HG03159 (cell line): ENCODE results near the gene GOLT1A.
"Not testable (repeated sequence)": the region's sequence is repeated elsewhere in the genome, so short reads cannot be mapped to it uniquely, and the experiment has no call there.

Experiments used
- ATAC-seq: cut with Tn5 transposase; IDR thresholded peaks from one replicate; pipeline ENCODE4 v1.9.1; 2021; ENCODE audit warnings: mild to moderate bottlenecking, moderate library complexity; ENCODE audit not compliant: unreplicated experiment

The GOLT1A gene

DNA sequence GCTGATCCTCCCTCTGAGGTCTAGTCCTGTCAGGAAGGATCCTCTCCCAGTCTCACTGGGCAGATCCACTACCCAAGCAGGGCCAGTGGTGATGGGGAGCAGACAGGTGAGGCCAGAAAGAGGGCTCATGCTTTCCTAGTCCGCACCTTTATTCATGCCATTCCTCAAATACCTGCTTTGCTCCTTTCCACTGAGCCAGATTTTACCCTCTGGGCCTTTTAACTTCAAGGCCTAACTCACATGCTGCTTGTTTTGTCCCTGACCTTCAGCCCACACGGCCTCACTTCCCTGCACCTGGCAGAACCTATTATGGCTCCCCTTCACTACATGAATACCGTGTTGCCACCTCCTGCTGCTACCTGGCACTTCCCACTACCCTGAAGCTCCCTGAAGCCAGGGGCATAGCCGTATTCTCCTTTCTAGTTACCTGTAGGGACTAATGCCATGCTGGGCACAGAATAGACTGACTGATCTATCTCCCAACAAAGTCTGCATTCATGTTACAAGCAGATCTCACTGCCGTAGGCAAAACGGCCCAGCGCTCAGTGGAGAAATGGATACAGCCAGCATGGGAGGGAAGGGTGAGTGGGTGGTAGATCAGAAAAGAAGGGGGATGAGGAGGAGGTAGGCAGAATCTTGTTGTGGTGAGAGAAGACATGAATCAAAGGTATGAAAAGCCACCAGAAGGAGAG is 36.1 kb upstream of the GOLT1A start:
- no peak for ATAC-seq

DNA sequence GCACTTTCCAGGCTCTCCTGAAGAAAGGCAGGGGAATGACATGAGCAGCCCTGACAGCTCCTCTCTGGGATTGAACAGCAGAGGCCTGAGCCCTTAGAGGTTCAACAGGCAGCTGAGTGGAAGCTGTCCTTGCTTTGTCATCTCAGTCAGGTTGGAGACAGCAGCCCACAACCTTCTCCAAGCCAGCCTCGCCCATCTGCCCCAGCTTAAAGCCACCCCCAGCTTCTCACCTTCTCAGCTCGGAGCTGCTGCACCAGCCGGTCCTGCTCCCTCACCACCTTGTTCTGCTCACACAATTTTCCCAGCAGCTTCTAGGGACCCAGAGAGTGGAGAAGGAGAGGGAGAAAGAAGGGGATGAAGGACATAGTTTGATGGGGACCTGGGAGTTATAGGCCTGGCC is 35.2 kb upstream of the GOLT1A start:
- no peak for ATAC-seq

DNA sequence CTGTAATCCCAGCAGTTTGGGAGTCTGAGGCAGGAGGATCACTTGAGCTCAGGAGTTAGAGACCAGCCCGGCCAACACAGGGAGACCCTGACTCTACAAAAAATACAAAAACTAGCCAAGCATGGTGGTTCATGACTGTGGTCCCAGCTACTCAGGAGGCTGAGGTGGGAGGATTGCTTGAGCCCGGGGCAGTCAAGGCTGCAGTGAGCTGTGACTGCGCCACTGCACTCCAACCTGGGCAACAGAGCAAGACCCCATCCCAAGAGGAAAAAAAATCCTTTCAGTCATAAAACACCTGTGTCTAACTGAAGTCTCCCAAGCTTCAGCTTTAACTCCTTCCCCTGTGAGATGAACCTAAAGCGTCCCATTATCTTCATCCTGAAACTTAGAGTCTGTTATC is 33.1 kb upstream of the GOLT1A start:
- no peak for ATAC-seq

DNA sequence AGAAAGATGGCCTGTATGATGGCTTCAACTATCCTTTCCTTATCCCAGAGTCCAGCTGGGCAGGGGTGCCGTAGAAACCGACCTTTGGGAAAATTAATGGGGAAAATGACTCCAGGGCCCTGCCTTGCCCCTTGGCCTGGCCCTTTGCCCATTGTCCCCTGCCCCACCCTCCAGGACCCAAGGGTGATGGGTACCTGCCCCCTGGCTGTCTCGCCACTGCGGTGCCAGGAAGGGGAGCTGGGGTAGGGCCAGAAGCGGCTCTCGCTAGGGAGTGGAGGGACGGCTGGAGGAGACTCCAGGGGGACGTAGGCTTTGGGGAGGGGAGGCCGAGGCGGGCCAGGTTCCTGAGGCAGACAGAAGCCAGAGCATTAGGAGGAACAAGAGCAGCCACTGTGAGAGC is 29.1 kb upstream of the GOLT1A start:
- ATAC-seq = no peak

DNA sequence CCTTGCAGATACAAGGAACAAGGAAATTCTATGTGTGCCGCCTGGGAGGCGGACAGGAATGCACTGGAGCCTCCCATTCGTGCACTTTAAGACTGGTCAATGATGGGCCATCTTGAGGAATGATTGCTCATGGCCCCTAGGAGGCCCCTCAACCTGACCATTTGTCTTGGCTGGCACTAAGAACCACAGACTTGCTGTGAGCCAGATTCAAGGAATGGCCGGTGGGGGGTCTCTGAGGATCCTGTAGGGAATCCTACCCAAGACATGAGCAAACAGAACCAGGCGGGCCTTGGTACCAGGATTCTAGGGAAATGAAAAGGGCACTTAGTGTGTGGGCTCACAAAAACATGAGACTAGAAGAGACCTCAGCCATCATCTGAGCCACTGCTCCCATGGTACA is 28.1 kb upstream of the GOLT1A start:
- ATAC-seq = no peak

DNA sequence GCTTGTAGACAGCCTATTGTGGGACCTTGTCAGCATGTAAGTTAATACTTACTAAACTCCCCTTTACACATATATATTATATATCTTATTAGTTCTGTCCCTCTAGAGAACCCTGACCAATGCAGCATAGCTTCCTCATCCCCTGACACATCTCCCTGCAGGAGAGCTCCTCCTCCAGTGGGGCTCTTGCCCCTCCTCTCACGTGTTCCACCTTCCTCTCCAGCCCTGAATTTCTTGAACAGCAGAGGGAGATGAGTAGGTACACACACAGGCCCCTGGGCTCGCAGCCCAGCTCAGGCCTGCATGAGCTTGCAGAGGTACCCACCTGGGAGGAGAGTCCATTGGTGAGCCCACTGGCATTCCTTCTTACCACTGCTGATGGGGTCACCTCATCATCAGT is 27.3 kb upstream of the GOLT1A start:
- no peak for ATAC-seq

DNA sequence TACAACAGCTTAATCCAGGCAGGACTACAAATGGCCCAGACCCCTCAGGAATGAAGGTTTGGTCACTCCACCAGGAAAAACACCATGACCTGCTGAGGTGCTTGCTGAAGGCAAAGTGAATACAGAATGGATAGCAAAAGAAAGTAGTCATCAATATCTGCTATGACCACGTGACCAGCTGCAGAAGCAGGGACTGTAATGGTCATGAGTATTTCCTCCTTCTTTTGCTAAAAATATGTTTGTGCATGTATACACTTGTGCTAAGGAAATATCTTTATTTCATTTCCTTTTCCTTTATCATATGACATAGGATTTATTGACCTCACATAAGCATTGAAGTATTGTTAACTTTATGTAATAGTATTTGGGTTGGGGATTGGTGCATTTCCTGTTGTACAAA is 26.4 kb upstream of the GOLT1A start:
- ATAC-seq = no peak

DNA sequence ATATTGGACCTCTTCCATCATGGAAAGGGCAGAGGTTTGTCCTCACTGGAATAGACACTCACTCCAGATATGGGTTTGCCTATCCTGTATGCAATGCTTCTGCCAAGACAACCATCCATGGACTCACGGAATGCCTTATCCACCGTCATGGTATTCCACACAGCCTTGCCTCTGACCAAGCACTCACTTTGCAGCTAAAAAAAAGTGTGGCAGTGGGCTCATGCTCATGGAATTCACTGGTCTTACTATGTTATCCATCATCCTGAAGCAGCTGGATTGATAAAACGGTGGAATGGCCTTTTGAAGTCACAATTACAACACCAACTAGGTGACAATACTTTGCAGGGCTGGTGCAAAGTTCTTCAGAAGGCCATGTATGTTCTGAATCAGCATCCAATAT is 25.6 kb upstream of the GOLT1A start:
- not testable (repeated sequence) for ATAC-seq

DNA sequence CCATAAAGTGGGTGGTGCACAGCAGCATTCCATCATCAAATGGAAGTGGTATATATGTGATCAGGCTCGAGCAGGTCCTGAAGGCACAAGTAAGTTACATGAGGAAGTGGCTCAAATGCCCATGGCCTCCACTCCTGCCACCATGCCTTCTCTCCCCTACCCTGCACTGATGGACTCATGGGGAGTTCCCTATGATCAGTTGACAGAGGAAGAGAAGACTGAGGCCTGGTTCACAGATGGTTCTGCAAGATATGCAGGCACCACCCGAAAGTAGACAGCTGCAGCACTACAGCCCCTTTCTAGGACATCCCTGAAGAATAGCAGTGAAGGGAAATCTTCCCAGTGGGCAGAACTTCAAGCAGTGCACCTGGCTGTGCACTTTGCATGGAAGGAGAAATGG is 24.7 kb upstream of the GOLT1A start:
- not testable (repeated sequence) for ATAC-seq

DNA sequence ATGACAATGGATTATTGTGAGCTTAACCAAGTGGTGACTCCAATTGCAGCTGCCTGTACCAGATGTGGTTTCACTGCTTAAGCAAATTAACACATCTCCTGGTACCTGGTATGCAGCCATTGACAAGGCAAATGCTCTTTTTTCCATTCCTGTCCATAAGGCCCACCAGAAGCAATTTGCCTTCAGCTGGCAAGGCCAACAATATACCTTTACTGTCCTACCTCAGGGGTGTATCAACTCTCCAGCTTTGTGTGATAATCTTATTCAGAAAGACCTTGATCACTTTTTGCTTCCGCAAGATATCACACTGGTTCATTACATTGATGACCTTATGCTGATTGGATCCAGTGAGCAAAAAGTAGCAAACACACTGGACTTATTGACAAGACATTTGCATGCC is 23.7 kb upstream of the GOLT1A start:
- not testable (repeated sequence) for ATAC-seq

DNA sequence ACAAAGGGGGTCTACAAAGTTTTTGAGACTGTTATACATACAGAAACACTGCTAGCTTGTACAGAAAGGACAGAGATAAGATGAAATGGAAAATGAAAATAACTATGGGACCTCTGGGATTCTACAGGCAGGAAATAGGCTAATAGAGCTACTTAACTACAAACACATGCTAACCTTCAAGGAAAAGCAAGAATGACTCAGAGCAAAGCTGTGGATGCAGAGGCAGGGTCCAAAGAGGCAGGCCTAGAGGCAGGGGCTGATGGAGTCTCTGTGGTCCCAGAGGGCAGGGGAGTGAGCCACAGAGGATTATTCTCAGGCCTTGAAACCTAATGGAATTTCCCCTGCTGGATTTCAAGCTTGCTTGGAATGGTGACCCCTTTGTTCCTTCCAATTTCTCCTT is 18.7 kb upstream of the GOLT1A start:
- no peak for ATAC-seq

DNA sequence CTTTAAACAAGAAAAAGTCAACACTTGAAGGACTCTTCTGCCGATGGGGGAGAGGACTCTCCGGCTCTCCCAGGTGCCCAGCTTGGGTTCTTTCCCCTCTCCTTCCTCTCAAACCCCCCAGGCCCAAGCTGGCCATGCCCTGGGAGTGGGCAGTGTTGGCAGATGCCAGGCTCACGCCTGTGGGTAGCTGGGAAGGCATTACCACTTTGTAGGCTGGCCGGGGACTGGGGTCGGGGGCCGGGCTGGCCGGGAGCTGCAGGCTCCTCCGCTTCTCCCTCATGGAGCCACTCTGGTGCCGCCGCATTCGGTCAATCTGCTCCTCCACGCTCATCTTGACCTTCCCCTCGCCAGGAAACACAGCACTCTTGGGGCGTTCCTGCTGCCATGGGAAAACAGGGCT is 16.4 kb upstream of the GOLT1A start:
- no peak for ATAC-seq

DNA sequence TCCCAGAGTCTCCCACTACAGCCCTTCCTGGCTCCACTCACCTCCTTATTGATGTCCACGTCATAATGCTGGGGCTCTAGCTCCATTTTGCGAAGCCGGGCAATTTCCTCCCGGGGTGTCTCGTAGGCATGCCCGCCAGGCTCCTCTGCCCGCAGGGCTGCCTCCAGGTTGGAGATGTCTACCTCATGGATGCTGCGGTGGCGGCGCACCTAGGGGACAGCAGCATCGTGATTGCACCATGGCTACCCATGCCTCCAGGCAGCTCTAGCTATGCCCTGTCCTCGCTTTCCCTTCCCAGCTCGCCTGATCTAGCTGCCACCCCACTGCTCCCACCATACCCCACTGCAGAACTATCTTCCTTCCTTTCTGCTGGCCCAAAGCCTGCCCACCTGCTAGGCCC is 15.1 kb upstream of the GOLT1A start:
- no peak for ATAC-seq

DNA sequence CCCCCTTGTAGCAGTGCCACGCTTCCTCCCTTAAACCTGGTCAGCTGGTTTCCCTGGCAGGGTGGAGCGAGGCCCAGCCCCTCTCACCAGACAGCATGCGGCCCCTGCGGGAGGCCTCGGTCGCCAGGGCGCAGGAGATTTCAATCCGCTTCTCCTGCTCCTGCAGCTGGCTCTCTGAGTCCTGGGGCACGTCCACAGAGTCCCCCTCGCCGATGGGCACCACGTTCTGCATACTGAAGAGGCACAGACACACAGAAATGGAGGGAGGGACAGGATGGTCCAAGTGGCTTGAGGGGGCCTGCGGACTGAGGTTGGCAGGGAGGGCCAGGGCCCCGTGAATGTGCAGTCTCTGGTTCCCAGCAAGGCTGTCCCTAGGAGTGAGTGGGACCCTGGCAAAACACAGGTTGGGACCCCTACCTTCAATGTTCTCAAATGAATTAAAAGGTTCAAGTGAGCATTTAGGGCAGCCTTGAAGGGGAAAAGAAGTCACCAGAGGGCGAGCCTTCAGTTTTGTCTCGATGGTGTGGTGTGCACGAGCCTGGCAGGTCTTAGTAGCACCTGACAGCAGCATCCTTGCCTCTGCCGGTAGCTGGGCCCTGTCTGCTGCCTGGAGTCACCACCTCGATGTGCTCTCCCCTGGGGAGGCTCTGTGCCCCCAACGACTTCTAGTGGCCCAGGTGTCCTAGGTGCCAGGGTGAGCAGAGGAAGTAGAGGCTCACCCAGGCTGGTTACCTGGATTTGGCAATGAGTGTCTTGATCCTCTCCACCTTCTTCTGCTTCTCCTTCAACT is 14.4 kb upstream of the GOLT1A start:
- no peak for ATAC-seq

DNA sequence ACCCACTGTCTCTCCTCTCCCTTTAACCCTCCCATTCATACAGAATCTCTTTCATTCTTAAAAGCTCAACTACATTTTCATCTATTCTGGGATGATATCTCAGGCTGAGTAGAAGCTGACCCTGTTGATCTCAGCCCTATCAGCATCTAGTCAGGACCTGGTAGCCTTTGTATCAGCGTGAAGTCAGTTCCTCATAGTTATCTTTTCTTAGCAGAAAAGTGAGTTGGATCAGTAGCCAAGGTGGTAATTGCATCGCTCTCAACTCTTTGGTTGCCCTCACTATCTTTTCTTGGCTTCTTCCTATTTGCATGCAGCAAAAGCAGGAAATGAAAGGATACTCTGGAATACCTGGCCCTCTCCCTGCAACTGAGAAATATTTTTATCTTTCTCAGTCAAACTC is 13.6 kb upstream of the GOLT1A start:
- ATAC-seq = no peak

DNA sequence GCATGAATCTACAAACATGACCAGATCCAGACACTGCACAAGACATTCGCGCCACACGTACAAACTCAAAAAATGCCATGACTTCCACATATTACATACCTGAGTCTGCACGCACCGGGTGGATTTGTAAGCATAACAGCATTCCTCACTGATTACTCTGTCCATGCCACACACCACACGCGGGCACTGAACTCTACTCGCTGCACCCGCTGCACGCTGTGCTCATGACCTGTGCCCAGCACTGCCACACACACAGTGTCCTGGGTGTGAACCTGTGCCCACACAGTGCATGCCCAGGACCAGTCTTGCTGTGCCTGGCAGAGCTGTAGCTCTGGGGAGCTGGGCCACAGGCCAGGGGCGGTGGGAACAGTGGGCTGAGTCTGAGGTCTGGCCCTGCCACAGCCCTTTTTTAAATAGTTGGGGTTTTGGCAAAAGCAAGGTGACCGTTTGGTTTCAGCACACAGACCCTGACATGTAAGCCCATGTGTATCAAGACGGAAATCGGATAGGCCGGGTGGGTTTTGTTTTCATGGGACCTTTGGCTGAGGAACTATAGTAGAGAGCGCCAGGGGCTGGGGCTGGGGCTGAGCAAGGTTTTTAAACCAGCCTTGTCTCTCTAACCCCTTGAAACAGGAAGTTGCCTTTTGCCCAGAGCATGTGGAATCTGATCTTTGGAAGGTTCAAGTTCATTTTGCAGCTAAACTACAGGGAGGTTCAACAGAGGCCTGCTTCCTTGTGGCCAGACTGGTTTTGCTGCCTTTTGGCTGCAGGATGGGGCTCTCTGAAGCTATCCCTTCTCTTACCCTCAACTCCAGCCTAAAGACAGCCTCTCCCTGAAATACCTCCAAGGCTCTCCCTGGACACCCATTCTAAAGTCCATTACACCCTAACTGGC is 12.3 kb upstream of the GOLT1A start:
- no peak for ATAC-seq

DNA sequence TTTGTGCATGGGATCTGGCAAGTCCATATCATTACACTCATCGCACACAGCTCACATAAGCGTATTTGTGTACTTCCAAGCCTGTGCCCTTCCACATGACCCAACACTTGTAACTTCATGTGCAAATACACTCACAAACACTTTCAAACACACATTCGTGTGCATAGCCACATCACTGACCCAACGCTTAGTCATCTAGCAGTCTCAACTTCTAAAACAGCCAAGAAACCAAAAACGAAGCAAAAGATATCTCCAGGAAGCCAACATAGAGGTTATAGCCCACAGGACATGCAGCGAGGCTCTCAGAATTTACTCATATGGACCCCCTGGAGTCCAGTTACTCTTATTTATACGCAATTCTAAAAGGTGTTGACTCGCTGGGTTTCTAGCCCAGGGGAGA is 10.9 kb upstream of the GOLT1A start:
- no peak for ATAC-seq

DNA sequence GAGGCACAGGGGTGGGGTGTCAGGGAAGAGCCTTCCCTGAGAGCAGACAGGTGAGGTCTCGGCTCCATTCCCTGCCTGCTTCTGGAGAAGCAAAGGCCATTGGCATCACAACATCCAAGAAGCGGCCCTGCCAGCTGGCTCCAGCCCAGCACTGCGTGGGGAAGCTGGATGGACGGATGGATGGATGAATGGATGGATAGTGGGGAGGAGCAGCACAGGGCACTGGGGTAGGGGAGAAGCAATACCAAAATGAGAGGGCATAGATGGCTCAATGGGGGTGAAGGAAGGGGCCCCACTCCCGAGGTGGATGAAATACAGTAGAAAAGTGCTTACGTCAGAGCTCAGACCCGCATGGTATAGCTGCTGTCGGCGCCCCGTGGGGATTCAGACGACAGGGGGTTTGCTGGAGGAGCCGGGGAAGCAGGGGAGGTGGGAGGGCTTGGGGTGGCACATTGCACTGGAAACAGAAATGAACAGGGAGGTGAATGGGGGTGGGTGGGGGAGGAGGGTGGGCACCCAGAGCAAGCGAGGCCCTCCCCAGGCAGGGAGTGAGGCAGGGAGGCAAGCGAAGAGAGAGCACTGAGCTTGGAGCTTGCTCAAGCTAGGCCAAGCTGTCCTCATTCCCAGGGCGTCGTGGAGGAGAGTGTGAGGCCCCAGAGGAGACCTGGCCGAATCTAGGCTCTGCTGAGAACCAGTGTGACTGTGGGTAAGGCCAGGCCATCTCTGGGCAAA is 9.5 kb upstream of the GOLT1A start:
- ATAC-seq = no peak

DNA sequence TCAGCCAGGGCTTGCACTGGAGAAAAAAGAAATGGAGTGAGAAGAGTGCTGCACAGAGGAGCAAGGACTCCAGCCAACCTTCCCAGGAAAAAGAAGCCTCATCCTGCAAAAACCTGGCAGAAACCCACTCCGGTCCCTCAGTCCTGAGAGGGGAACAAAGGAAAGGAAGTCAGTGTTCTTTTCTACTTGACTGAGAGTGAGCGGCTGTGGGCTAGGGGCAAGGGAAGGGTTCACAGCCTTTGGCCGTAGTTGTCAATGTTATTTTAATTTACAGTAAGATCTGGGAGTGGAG is 8.9 kb upstream of the GOLT1A start:
- no peak for ATAC-seq

DNA sequence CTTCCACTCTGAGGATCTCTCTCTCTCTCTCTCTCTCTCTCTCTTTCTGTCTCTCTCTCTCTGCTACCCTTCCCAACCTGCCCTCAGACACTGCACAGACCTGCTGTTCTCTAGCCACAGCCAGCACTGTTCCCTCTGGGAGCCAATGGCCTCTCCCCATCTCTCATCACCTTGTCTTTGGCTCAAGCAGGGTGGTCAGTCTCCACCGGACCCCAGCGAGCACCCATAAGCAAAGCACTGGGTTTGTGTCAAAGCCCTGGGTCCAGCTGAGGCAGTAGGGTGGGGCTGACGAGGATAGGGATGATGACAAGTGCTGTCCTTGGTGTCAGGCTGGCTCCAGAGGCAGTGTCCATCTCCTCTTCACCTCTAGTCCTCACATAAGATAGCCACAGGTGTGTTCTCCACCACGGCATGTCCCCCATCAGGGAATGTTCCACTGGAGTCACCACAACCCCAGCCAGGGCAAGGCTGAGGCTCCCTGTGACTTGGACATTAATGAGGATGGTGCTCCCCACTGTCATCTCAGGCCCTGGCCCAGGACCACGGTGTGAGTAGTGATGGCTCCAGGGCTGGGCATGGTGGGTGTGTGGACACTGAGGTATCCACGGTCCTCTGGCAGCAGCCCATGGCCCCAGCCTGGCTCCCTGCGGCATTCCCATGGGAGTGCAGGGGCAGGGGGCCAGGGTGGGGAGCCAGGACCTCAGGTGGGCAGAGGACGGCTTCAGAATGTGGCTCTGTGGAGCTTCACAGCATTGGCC is 8.4 kb upstream of the GOLT1A start:
- no peak for ATAC-seq

DNA sequence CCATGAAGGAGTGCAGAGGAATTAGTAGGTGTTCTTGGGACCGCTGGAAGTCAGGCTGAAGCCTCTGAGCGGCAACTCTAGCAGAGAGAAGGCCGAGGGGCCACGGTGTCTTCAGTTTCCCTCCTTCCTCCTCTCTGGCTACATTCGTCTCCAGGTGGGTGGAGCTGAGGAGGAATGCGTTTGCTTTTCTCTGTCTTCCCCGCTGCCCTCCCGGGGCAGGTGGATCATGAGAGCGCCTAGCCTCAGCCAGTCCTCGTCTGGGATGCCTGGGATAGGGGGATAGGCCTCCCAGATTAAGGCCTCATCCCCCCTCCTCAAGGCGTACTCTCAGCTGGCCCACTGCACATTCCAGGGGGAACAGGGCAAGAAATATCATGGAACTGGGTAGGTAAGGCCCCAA is 7.5 kb upstream of the GOLT1A start:
- ATAC-seq = no peak
